ENCODE measurements around the gene ENDOD1. TPM values are rescaled to one million over a fixed set of nuclear protein-coding genes. Genes with fewer than 3 reads are reported as not detected.
A peak's percentile ranks its signal among the peaks of the same experiment; 100 is the strongest.

ENDOD1 gene
- total and polyA plus RNA-seq, 9 donors: 41.5 to 80.9 (median 63.6) TPM

DNA sequence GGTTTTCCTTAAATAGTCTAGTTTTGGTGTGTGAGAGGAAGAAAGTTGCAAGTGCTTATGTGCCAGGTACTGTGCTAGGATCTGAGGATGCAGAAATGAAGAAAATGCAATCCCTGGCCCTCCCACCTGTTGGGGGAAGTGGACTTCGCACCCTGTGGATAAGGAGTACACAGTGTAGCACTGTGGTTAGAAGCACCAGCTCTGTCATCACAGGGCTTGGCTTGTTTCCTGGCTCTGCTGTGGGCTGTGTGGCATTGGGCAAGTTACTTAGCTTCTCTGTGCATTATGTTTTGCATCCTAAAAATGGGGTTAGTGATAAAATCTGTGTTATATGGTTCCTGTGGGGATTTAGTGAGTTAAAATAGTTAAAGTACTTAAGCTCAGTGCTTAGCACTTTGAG, 68.2 kb downstream of the ENDOD1 start:
- Histone ChIP-seq H3K27ac (ENCODE audit: low read length) (peak overlapping the region; percentile 13), H3K4me3 (ENCODE audit: low read length) (no peak overlapping the region), H3K27me3 (ENCODE audit: control insufficient read depth, insufficient read depth, low read length) (no peaks in the 10 kb centered on the region), H3K4me1 (ENCODE audit: control insufficient read depth, insufficient read depth, low read length) (peaks cover 12% of the 10 kb centered on the region), H3K36me3 (ENCODE audit: control insufficient read depth, insufficient read depth, low read length) (no peaks in the 10 kb centered on the region), H3K9me3 (replicated peaks; ENCODE audit: control insufficient read depth, low read depth, low read length) (no peaks in the 10 kb centered on the region)
- WGBS (ENCODE audit: insufficient coverage): 100% methylated on average over 1 of the region's 1 CpG
- DNase-seq: no peak

DNA sequence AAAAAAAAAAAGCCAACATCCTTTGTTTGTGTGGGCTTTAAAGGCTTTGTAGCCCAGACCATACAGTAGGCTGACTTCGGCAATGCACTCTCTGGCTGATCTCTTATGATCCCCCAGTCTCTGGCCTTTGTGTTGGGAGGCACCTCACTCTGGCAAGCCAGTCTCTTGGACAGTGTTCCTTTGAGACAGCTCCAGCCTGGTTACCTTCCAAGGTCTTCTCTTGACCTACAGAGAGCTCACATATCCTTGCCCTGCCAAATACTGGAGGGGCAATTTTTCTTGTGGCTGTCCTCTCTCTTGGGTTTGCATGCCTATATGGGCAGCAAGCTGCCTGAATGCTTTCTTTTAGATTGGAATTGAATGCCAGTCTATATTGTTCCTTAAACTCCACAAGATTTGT, 71.6 kb downstream of the ENDOD1 start:
- WGBS (ENCODE audit: insufficient coverage): 78% methylated on average over 1 of the region's 1 CpG
- no peaks in the 10 kb centered on the region for H3K27me3 ChIP-seq (ENCODE audit: control insufficient read depth, insufficient read depth, low read length)

GRCh38 chr11:95163106-95163505, 73.5 kb downstream of the ENDOD1 start:
- H3K27ac ChIP-seq (ENCODE audit: low read length): no peak overlapping the region
- no peaks in the 10 kb centered on the region for H3K27me3 ChIP-seq (ENCODE audit: control insufficient read depth, insufficient read depth, low read length)
- H3K36me3 ChIP-seq (ENCODE audit: control insufficient read depth, insufficient read depth, low read length): no peaks in the 10 kb centered on the region
- DNase-seq: no peak
- H3K9me3 ChIP-seq (replicated peaks; ENCODE audit: control insufficient read depth, low read depth, low read length): no peaks in the 10 kb centered on the region
- 0% methylated on average over 1 of the region's 4 CpGs for WGBS (ENCODE audit: insufficient coverage)
- no peaks in the 10 kb centered on the region for H3K4me1 ChIP-seq (ENCODE audit: control insufficient read depth, insufficient read depth, low read length)
- no peak overlapping the region for H3K4me3 ChIP-seq (ENCODE audit: low read length)

More for the DNA sequence above, 71.6 kb downstream of the ENDOD1 start:
- Histone ChIP-seq H3K9me3 (replicated peaks; ENCODE audit: control insufficient read depth, low read depth, low read length) (no peaks in the 10 kb centered on the region), H3K4me3 (ENCODE audit: low read length) (no peak overlapping the region), H3K4me1 (ENCODE audit: control insufficient read depth, insufficient read depth, low read length) (peaks cover 11% of the 10 kb centered on the region), H3K36me3 (ENCODE audit: control insufficient read depth, insufficient read depth, low read length) (no peaks in the 10 kb centered on the region), H3K27ac (ENCODE audit: low read length) (no peak overlapping the region)
- no peak for DNase-seq

DNA sequence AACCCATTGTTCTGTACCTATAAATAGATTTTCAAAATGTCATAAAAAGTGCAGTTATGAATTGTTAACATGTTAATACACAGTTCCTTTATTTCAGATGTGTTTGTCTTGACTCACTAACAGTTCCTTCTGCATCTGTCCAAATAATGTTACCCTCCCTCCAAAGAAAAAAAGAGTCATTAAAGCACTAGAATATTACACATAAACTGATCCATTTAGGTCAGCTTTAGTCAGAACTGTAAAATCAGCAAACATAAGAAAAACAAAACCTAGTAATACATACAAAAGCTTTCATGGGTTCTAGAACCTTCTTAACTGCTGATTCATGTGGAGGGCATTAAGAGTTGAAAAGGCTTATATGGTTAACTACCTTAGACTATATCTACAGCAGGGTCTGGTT, 76.0 kb downstream of the ENDOD1 start:
- Histone ChIP-seq H3K27me3 (ENCODE audit: control insufficient read depth, insufficient read depth, low read length) (no peaks in the 10 kb centered on the region), H3K9me3 (replicated peaks; ENCODE audit: control insufficient read depth, low read depth, low read length) (no peaks in the 10 kb centered on the region), H3K36me3 (ENCODE audit: control insufficient read depth, insufficient read depth, low read length) (peaks cover 7% of the 10 kb centered on the region), H3K4me1 (ENCODE audit: control insufficient read depth, insufficient read depth, low read length) (no peaks in the 10 kb centered on the region), H3K27ac (ENCODE audit: low read length) (no peak overlapping the region), H3K4me3 (ENCODE audit: low read length) (no peak overlapping the region)
- no peak for DNase-seq

DNA sequence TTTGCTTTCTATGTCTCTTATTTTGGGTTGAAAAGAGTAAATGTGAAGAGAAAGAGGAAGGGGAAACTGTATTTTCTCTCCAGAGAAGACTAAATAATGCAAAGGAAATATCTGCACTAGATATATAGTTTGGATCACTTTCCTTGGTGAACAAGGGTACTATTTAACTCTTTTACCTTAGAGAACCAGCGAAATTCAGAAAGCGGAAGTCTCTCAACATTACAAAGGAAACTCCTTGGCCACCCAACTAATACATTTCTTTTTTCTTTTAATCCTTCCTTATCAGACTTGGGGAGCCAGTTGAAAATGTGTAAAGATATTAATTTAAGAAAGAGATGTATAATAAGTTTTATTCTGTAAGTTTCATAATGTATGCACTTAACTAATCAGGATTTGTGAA, 77.1 kb downstream of the ENDOD1 start:
- H3K9me3 ChIP-seq (replicated peaks; ENCODE audit: control insufficient read depth, low read depth, low read length): no peaks in the 10 kb centered on the region
- no peak overlapping the region for H3K4me3 ChIP-seq (ENCODE audit: low read length)
- DNase-seq: no peak
- peaks cover 9% of the 10 kb centered on the region for H3K36me3 ChIP-seq (ENCODE audit: control insufficient read depth, insufficient read depth, low read length)
- no peak overlapping the region for H3K27ac ChIP-seq (ENCODE audit: low read length)
- H3K27me3 ChIP-seq (ENCODE audit: control insufficient read depth, insufficient read depth, low read length): no peaks in the 10 kb centered on the region
- H3K4me1 ChIP-seq (ENCODE audit: control insufficient read depth, insufficient read depth, low read length): no peaks in the 10 kb centered on the region
- no CpG with 5 or more reads among the region's 2 CpGs for WGBS (ENCODE audit: insufficient coverage)

DNA sequence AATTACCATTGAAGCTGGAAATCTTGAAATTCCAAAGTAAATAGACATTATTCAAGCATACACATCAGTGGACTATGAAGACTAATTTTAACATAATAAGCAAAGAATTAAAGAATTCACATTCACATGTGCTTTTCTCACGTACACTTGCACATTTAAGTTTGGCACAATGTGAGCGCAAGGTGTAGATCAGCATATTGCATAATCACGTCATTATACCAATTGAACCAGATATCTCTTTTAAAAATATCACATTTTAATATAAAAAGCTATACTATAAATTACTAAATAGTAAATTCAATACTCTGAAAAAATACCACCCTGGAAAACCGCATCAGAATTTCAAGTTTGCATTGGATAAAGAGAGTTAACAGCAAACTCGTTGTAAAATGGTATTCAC, 80.6 kb downstream of the ENDOD1 start:
- H3K4me3 ChIP-seq (ENCODE audit: low read length): no peak overlapping the region
- DNase-seq: no peak
- H3K36me3 ChIP-seq (ENCODE audit: control insufficient read depth, insufficient read depth, low read length): peaks cover 20% of the 10 kb centered on the region
- no peak overlapping the region for H3K27ac ChIP-seq (ENCODE audit: low read length)
- no peaks in the 10 kb centered on the region for H3K4me1 ChIP-seq (ENCODE audit: control insufficient read depth, insufficient read depth, low read length)
- H3K27me3 ChIP-seq (ENCODE audit: control insufficient read depth, insufficient read depth, low read length): no peaks in the 10 kb centered on the region
- WGBS (ENCODE audit: insufficient coverage): 100% methylated on average over 1 of the region's 5 CpGs
- H3K9me3 ChIP-seq (replicated peaks; ENCODE audit: control insufficient read depth, low read depth, low read length): no peaks in the 10 kb centered on the region

DNA sequence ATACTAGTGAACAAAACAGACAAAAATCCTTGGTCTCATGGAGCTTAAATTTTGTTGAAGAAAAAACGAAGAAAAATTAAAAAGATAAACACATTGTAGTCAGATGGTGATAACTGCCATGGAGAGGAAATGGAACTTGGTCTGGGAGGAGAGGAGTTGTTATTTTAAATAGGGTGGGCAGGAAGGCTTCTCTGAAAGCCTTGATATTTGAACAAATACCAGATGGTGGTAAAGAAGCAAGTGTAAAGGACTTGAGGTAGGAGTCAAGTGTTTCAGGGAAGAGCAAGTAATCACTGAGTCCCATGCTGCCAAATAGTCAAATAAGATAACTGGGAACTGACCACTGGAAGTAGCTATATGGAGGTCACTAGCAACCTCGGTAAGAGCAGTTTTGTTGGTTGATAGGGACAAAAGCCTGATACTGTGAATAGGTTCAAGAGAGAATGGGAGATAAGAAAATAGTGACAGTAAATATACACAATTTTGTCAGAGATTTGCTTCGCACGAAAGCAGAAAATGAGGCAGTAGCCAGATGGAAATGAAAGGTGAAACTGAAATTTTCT, 86.3 kb downstream of the ENDOD1 start:
- Histone ChIP-seq H3K4me1 (ENCODE audit: control insufficient read depth, insufficient read depth, low read length) (no peaks in the 10 kb centered on the region), H3K27me3 (ENCODE audit: control insufficient read depth, insufficient read depth, low read length) (no peaks in the 10 kb centered on the region), H3K4me3 (ENCODE audit: low read length) (no peak overlapping the region), H3K9me3 (replicated peaks; ENCODE audit: control insufficient read depth, low read depth, low read length) (no peaks in the 10 kb centered on the region), H3K36me3 (ENCODE audit: control insufficient read depth, insufficient read depth, low read length) (peaks cover 23% of the 10 kb centered on the region), H3K27ac (ENCODE audit: low read length) (no peak overlapping the region)
- 82% methylated on average over 4 of the region's 4 CpGs for WGBS (ENCODE audit: insufficient coverage)
- DNase-seq: no peak

Other genes starting within 250 kb of the ENDOD1 start
- 80.2 TPM for gene CWC15, start 116.3 kb upstream of the ENDOD1 start, total RNA-seq
- gene CWC15, start 116.3 kb upstream of the ENDOD1 start, polyA plus RNA-seq (ENCODE audit: insufficient read depth in 1 of 8, insufficient read length in 8 of 8, low replicate concordance in 1 of 8): 10 to 100 TPM; 64.3 to 95.3 (median 74.9) TPM
- gene KDM4D, start 116.1 kb upstream of the ENDOD1 start, total RNA-seq: 1.4 TPM
- 1 to 10 TPM; 1.0 to 1.6 (median 1.3) TPM for gene KDM4D, start 116.1 kb upstream of the ENDOD1 start, polyA plus RNA-seq (ENCODE audit: insufficient read depth in 1 of 8, insufficient read length in 8 of 8, low replicate concordance in 1 of 8)
- gene KDM4E, start 64.6 kb upstream of the ENDOD1 start, total RNA-seq: not detected
- under 1 TPM; 0.07 to 0.25 (median 0.11) TPM for gene KDM4E, start 64.6 kb upstream of the ENDOD1 start, polyA plus RNA-seq (ENCODE audit: insufficient read depth in 1 of 8, insufficient read length in 8 of 8, low replicate concordance in 1 of 8)
- gene KDM4F, start 40.4 kb upstream of the ENDOD1 start, total RNA-seq: not detected
- not detected for gene KDM4F, start 40.4 kb upstream of the ENDOD1 start, polyA plus RNA-seq (ENCODE audit: insufficient read depth in 1 of 8, insufficient read length in 8 of 8, low replicate concordance in 1 of 8)
- gene SRSF8, start 22.9 kb upstream of the ENDOD1 start, total RNA-seq: 18.8 TPM
- gene SRSF8, start 22.9 kb upstream of the ENDOD1 start, polyA plus RNA-seq (ENCODE audit: insufficient read depth in 1 of 8, insufficient read length in 8 of 8, low replicate concordance in 1 of 8): 10 to 100 TPM; 37.8 to 49.7 (median 43.4) TPM
- 102 TPM for gene SESN3, start 141.4 kb downstream of the ENDOD1 start, total RNA-seq
- 100 to 1,000 TPM in 2 of 8 donors, 10 to 100 TPM in 6; 60.8 to 115 (median 96.0) TPM for gene SESN3, start 141.4 kb downstream of the ENDOD1 start, polyA plus RNA-seq (ENCODE audit: insufficient read depth in 1 of 8, insufficient read length in 8 of 8, low replicate concordance in 1 of 8)

Data from muscle of leg (tissue), 11 donors.